Activated T-cell treated with anti-CD3 and anti-CD28 coated beads, Interleukin-2, amount 50 U/mL, for 4 hours (primary cell): ENCODE results near the gene ROM1. TPM values are rescaled to one million over a fixed set of nuclear protein-coding genes. Genes with fewer than 3 reads are reported as not detected.

Experiments used
- total RNA-seq, 3 donors: library from RNA; stranded (reverse); gene quantifications; one replicate each; pipeline ENCODE4 v1.2.1, GENCODE V29; 2021

Gene ROM1
- total RNA-seq, 3 donors from 2014 or later = 5.8 to 6.6 (median 5.8) TPM

Other genes with a start within 250 kb of the ROM1 start
- gene SCGB1A1, start 194.2 kb upstream of the ROM1 start, total RNA-seq = 1 to 10 TPM in 1 of 3 donors, under 1 TPM in 2; 0.61 to 1.1 (median 0.87) TPM
- 10 to 100 TPM; 12.3 to 22.7 (median 13.3) TPM for gene AHNAK, start 66.5 kb upstream of the ROM1 start, total RNA-seq
- 1,000 to 10,000 TPM; 1,775 to 1,880 (median 1,879) TPM for gene EEF1G, start 39.4 kb upstream of the ROM1 start, total RNA-seq
- gene TUT1, start 21.7 kb upstream of the ROM1 start, total RNA-seq = 10 to 100 TPM; 39.4 to 46.1 (median 41.6) TPM
- gene MTA2, start 11.4 kb upstream of the ROM1 start, total RNA-seq = 100 to 1,000 TPM; 217 to 224 (median 220) TPM
- gene EML3, start 482 bp upstream of the ROM1 start, total RNA-seq = 100 to 1,000 TPM; 145 to 160 (median 155) TPM
- gene B3GAT3, start 8.7 kb downstream of the ROM1 start, total RNA-seq = 10 to 100 TPM; 58.2 to 66.2 (median 59.7) TPM
- 100 to 1,000 TPM; 173 to 204 (median 194) TPM for gene GANAB, start 33.4 kb downstream of the ROM1 start, total RNA-seq
- 10 to 100 TPM; 43.5 to 50.0 (median 48.0) TPM for gene INTS5, start 40.0 kb downstream of the ROM1 start, total RNA-seq
- 100 to 1,000 TPM; 174 to 212 (median 206) TPM for gene C11orf98, start 52.0 kb downstream of the ROM1 start, total RNA-seq
- gene CSKMT, start 52.1 kb downstream of the ROM1 start, total RNA-seq = 10 to 100 TPM; 54.6 to 73.1 (median 73.0) TPM
- gene UQCC3, start 58.4 kb downstream of the ROM1 start, total RNA-seq = 10 to 100 TPM in 2 of 3 donors, 1 to 10 TPM in 1; 9.4 to 14.6 (median 10.6) TPM
- gene LBHD1, start 59.0 kb downstream of the ROM1 start, total RNA-seq = 10 to 100 TPM; 17.0 to 22.2 (median 19.2) TPM
- 100 to 1,000 TPM; 151 to 174 (median 157) TPM for gene UBXN1, start 65.8 kb downstream of the ROM1 start, total RNA-seq
- gene LRRN4CL, start 76.3 kb downstream of the ROM1 start, total RNA-seq = under 1 TPM; 0.21 to 0.33 (median 0.30) TPM
- 10 to 100 TPM; 23.6 to 29.6 (median 26.9) TPM for gene BSCL2, start 94.2 kb downstream of the ROM1 start, total RNA-seq
- gene GNG3, start 94.4 kb downstream of the ROM1 start, total RNA-seq = not detected
- 10 to 100 TPM; 45.3 to 49.4 (median 47.9) TPM for gene HNRNPUL2, start 114.2 kb downstream of the ROM1 start, total RNA-seq
- 10 to 100 TPM; 20.2 to 22.9 (median 20.9) TPM for gene TTC9C, start 115.2 kb downstream of the ROM1 start, total RNA-seq
- gene ZBTB3, start 140.9 kb downstream of the ROM1 start, total RNA-seq = 1 to 10 TPM; 5.7 to 6.9 (median 6.5) TPM
- gene POLR2G, start 148.3 kb downstream of the ROM1 start, total RNA-seq = 100 to 1,000 TPM; 143 to 145 (median 144) TPM
- 10 to 100 TPM; 27.2 to 34.3 (median 29.1) TPM for gene TAF6L, start 158.1 kb downstream of the ROM1 start, total RNA-seq
- 10 to 100 TPM; 26.8 to 35.4 (median 31.6) TPM for gene TMEM179B, start 174.1 kb downstream of the ROM1 start, total RNA-seq
- gene TMEM223, start 178.7 kb downstream of the ROM1 start, total RNA-seq = 10 to 100 TPM in 2 of 3 donors, 1 to 10 TPM in 1; 9.4 to 12.1 (median 11.6) TPM
- gene NXF1, start 192.2 kb downstream of the ROM1 start, total RNA-seq = 100 to 1,000 TPM; 138 to 180 (median 158) TPM
- gene STX5, start 218.8 kb downstream of the ROM1 start, total RNA-seq = 10 to 100 TPM; 22.3 to 31.6 (median 28.4) TPM
- gene TEX54, start 219.6 kb downstream of the ROM1 start, total RNA-seq = under 1 TPM; 0.63 to 0.92 (median 0.89) TPM
- 100 to 1,000 TPM; 228 to 254 (median 235) TPM for gene WDR74, start 226.3 kb downstream of the ROM1 start, total RNA-seq